ENCODE measurements around the gene ELMO1. TPM values are rescaled to one million over a fixed set of nuclear protein-coding genes. Genes with fewer than 3 reads are reported as not detected.

Gene ELMO1
- polyA plus RNA-seq, 2 of the 4 experiments (the other 2 are of a cell fraction) = 2.3 to 6.1 TPM

- TF ChIP-seq CHD2 (IDR thresholded peaks at IDR 0.05; ENCODE audit: low read length, partially characterized antibody) (no peak), BHLHE40 (IDR thresholded peaks at IDR 0.05; ENCODE audit: low read depth, low read length) (no peak), HOXB5 (CRISPR knock-in tag; IDR thresholded peaks at IDR 0.05) (no peak), FOXS1 (CRISPR knock-in tag; IDR thresholded peaks at IDR 0.05) (no peak), MAFK (IDR thresholded peaks at IDR 0.05; ENCODE audit: partially characterized antibody) (no peak), POLR2AphosphoS2 (conservative IDR thresholded peaks at IDR 0.05; ENCODE audit: low read length) (no peak), RAD21 (conservative IDR thresholded peaks at IDR 0.05 in 1 of 2, IDR thresholded peaks at IDR 0.05 in 1 of 2) (no peak)
- TF ChIP-seq, protein P1, sequence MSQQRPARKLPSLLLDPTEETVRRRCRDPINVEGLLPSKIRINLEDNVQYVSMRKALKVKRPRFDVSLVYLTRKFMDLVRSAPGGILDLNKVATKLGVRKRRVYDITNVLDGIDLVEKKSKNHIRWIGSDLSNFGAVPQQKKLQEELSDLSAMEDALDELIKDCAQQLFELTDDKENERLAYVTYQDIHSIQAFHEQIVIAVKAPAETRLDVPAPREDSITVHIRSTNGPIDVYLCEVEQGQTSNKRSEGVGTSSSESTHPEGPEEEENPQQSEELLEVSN (IDR thresholded peaks at IDR 0.05; ENCODE audit: borderline replicate concordance, low read depth) = no peak
Measured at GRCh38 chr7:37187179-37187578, 261.5 kb downstream of the ELMO1 start (continued).

GRCh38 chr7:37186753-37187152, 261.9 kb downstream of the ELMO1 start:
- H3K4me1 ChIP-seq = no peaks in the 10 kb centered on the region
- no peak overlapping the region for H3K4me2 ChIP-seq
- no peak overlapping the region for H3K4me3 ChIP-seq
- ATAC-seq = no peak
- no peak for FAIRE-seq
- H3K9me3 ChIP-seq = no peaks in the 10 kb centered on the region
- no peak for DNase-seq (ENCODE audit: low read depth in 1 of 2, low spot score in 1 of 2)
- no peak overlapping the region for H3K27ac ChIP-seq
- CTCF ChIA-PET = interaction anchor here (1.3 kb wide), 2 partner anchors 13 to 714 kb away, joined by 3 read pairs; no protein-coding TSS in a partner anchor
- TF ChIP-seq EHF (CRISPR knock-in tag; IDR thresholded peaks at IDR 0.05) (no peak), PHF8 (IDR thresholded peaks at IDR 0.05; ENCODE audit: borderline replicate concordance, low read depth) (no peak), HOXB5 (CRISPR knock-in tag; IDR thresholded peaks at IDR 0.05) (no peak), RARB (CRISPR knock-in tag; IDR thresholded peaks at IDR 0.05) (no peak), CEBPB (IDR thresholded peaks at IDR 0.05) (no peak), RCOR1 (IDR thresholded peaks at IDR 0.05; ENCODE audit: low read depth, low read length) (no peak), MAZ (IDR thresholded peaks at IDR 0.05; ENCODE audit: borderline replicate concordance, low read depth, low read length) (no peak), EHMT2 (IDR thresholded peaks at IDR 0.05; ENCODE audit: low read depth) (no peak), ESRRA (IDR thresholded peaks at IDR 0.05; ENCODE audit: borderline replicate concordance, low read length) (no peak)
- WGBS (ENCODE audit: missing lambda C conversion rate) = 62% methylated on average over 1 of the region's 1 CpG
- POLR2A ChIA-PET = no interaction called here

- no peak overlapping the region for H3K4me3 ChIP-seq
- H3K27ac ChIP-seq = no peak overlapping the region
- TF ChIP-seq, protein P2, sequence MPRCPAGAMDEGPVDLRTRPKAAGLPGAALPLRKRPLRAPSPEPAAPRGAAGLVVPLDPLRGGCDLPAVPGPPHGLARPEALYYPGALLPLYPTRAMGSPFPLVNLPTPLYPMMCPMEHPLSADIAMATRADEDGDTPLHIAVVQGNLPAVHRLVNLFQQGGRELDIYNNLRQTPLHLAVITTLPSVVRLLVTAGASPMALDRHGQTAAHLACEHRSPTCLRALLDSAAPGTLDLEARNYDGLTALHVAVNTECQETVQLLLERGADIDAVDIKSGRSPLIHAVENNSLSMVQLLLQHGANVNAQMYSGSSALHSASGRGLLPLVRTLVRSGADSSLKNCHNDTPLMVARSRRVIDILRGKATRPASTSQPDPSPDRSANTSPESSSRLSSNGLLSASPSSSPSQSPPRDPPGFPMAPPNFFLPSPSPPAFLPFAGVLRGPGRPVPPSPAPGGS (IDR thresholded peaks at IDR 0.05) = no peak
- no peak for TF ChIP-seq MAFK (IDR thresholded peaks at IDR 0.05; ENCODE audit: partially characterized antibody)
- TF ChIP-seq ZC3H11A (IDR thresholded peaks at IDR 0.05) = no peak
- no peak for TF ChIP-seq RCOR1 (IDR thresholded peaks at IDR 0.05; ENCODE audit: low read depth, low read length)
- no peak for TF ChIP-seq CHD2 (IDR thresholded peaks at IDR 0.05; ENCODE audit: low read length, partially characterized antibody)
- no peak for TF ChIP-seq CHD4 (IDR thresholded peaks at IDR 0.05; ENCODE audit: borderline replicate concordance)
- no peak for TF ChIP-seq ELK1 (IDR thresholded peaks at IDR 0.05; ENCODE audit: low read depth, low read length)
- TF ChIP-seq RARB (CRISPR knock-in tag; IDR thresholded peaks at IDR 0.05) = no peak
- TF ChIP-seq HOXB13 (CRISPR knock-in tag; IDR thresholded peaks at IDR 0.05; ENCODE audit: low read depth) = no peak
- no peak for TF ChIP-seq HDAC2 (IDR thresholded peaks at IDR 0.05)
- TF ChIP-seq, protein P3, sequence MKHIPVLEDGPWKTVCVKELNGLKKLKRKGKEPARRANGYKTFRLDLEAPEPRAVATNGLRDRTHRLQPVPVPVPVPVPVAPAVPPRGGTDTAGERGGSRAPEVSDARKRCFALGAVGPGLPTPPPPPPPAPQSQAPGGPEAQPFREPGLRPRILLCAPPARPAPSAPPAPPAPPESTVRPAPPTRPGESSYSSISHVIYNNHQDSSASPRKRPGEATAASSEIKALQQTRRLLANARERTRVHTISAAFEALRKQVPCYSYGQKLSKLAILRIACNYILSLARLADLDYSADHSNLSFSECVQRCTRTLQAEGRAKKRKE (CRISPR knock-in tag; IDR thresholded peaks at IDR 0.05; ENCODE audit: low read depth) = no peak
- TF ChIP-seq HES2 (IDR thresholded peaks at IDR 0.05) = no peak
- FAIRE-seq (no peak), DNase-seq (ENCODE audit: low read depth in 1 of 2, low spot score in 1 of 2) (no peak), ATAC-seq (no peak)
- no peaks in the 10 kb centered on the region for H3K4me1 ChIP-seq
- H3K9me3 ChIP-seq = no peaks in the 10 kb centered on the region
- POLR2A ChIA-PET = interaction anchor here (0.5 to 1.0 kb wide), 2 partner anchors 214 to 354 kb away, joined by 3 to 7 read pairs; no protein-coding TSS in a partner anchor
- CTCF ChIA-PET = interaction anchor here (0.6 to 9.1 kb wide), 59 partner anchors 9 to 1462 kb away, joined by 3 to 143 read pairs (median 5); no protein-coding TSS in a partner anchor
- peak overlapping the region; percentile 5; the same call in 1 of the 3 replicates for H3K4me2 ChIP-seq
Measured at GRCh38 chr7:37181550-37181932, 267.1 kb downstream of the ELMO1 start.

Measured in A549 (cell line).